ENCODE measurements around the gene PLD1.

GRCh38 chr3:171744158-171744741 lies 66.0 kb downstream of the PLD1 start:
- TF ChIP-seq EP300 (IDR thresholded peaks at IDR 0.05) = no peak
- no peak for TF ChIP-seq CTCF (IDR thresholded peaks at IDR 0.05)
- no peak for TF ChIP-seq POLR2A (IDR thresholded peaks at IDR 0.05)
- TF ChIP-seq POLR2AphosphoS5 (IDR thresholded peaks at IDR 0.05) = no peak

Measured in gastroesophageal sphincter (tissue), 3 donors.